TTC549 (cell line): Measurements from ENCODE around the gene ARMC9.

Experiments
- FAIRE-seq: peaks from 2 replicates; lab custom pipeline; 2012; peaks lifted over from hg19 to GRCh38; lab: Jason Lieb, UNC

ARMC9 gene

GRCh38 chr2:231204146-231204545, 5.7 kb downstream of the ARMC9 start:
- no peak for FAIRE-seq

GRCh38 chr2:231204581-231204980, 6.2 kb downstream of the ARMC9 start:
- FAIRE-seq = no peak

GRCh38 chr2:231207734-231208133, 9.3 kb downstream of the ARMC9 start:
- FAIRE-seq = no peak

- no peak for FAIRE-seq
These were observed 12.4 kb downstream of the ARMC9 start for GRCh38 chr2:231210782-231211181.

GRCh38 chr2:231211486-231211885, 13.1 kb downstream of the ARMC9 start:
- no peak for FAIRE-seq

- FAIRE-seq = no peak
These were observed 14.0 kb downstream of the ARMC9 start for GRCh38 chr2:231212329-231212845.

- no peak for FAIRE-seq
These were observed 15.7 kb downstream of the ARMC9 start for GRCh38 chr2:231213931-231214642.

- no peak for FAIRE-seq
These were observed 19.9 kb downstream of the ARMC9 start for GRCh38 chr2:231218366-231218765.

- FAIRE-seq = no peak
These were observed 20.9 kb downstream of the ARMC9 start for GRCh38 chr2:231219289-231219688.

GRCh38 chr2:231221761-231222160, 23.3 kb downstream of the ARMC9 start:
- FAIRE-seq = no peak

- FAIRE-seq = no peak
These were observed 24.0 kb downstream of the ARMC9 start for GRCh38 chr2:231222318-231223000.

GRCh38 chr2:231223001-231223375, 24.6 kb downstream of the ARMC9 start:
- FAIRE-seq = no peak

GRCh38 chr2:231223458-231223976, 25.1 kb downstream of the ARMC9 start:
- no peak for FAIRE-seq

GRCh38 chr2:231227310-231228162, 29.1 kb downstream of the ARMC9 start:
- FAIRE-seq = peak; percentile 87

- FAIRE-seq = no peak
These were observed 29.8 kb downstream of the ARMC9 start for GRCh38 chr2:231228223-231228622.

- FAIRE-seq = no peak
These were observed 30.6 kb downstream of the ARMC9 start for GRCh38 chr2:231228974-231229529.

- FAIRE-seq = no peak
These were observed 36.8 kb downstream of the ARMC9 start for GRCh38 chr2:231235217-231235616.

- no peak for FAIRE-seq
These were observed 40.3 kb downstream of the ARMC9 start for GRCh38 chr2:231238689-231239088.

GRCh38 chr2:231239751-231240150, 41.3 kb downstream of the ARMC9 start:
- FAIRE-seq = no peak

- no peak for FAIRE-seq
These were observed 43.5 kb downstream of the ARMC9 start for GRCh38 chr2:231241755-231242507.

GRCh38 chr2:231243866-231244265, 45.4 kb downstream of the ARMC9 start:
- FAIRE-seq = no peak
